ENCODE measurements around the gene FGF4. TPM values are rescaled to one million over a fixed set of nuclear protein-coding genes. Genes with fewer than 3 reads are reported as not detected.

The FGF4 gene
- total RNA-seq, 1 experiment from 2014 or later, result not detected

DNA sequence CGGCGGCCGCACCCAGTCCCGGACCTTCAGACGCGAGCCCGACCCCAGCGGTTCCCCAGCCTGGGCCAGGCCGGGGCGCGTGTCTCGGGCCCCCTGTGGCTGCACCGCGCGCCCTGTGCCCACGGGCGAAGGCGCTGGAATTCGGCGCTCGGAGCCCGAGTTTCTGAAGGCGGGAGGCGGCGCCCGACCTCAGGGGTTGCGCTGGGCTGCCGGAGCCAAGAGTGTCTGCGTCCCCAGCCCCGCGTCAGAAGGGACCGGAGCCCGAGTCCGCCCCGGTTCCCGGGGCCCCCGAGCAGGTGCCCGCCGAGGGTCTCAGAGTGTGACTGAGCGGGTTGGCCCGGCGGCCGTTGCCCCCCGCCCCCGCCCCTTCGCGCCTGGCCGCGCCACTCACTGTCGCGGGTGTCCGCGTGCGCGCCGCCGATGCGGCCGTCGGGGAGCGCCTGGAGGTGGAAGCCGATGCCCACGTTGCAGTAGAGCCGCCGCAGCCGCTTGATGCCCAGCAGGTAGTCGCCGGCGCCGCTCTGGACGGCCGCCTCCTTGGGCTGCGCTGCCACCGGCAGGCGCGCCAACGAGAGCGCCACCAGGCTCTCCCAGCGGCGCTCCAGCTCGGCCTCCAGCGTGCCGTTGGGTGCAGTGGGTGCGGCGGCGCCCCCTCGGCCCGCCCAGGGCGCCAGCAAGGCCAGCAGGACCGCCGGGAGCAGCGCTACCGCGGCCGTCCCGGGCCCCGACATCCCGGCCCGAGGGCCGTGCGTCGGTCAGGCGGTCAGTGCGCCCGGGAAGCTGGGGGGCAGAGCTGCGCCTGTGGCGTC is 583 bp downstream of the FGF4 start:
- H3K9ac ChIP-seq (ENCODE audit: low read length), result no peak overlapping the region
- RAD21 ChIA-PET (ENCODE audit: low non-redundant PET in 1 of 2, low total read pairs in 2 of 2, uncharacterized antibody in 2 of 2, unreplicated experiment in 2 of 2), result no interaction called here
- POLR2A ChIA-PET, result no interaction called here
- CTCF ChIA-PET, result no interaction called here
- ATAC-seq (no peak), DNase-seq (ENCODE audit: low read depth, low spot score) (no peak)
- intact Hi-C loops (cut with micrococcal nuclease), result no loop called here
- no peaks in the 10 kb centered on the region for H3K9me3 ChIP-seq (ENCODE audit: control insufficient read depth in 1 of 2, insufficient read depth in 1 of 2, low read depth in 1 of 2, low read length in 2 of 2)
- no peaks in the 10 kb centered on the region for H3K27me3 ChIP-seq (ENCODE audit: insufficient read depth, low read length)
- H3K36me3 ChIP-seq (ENCODE audit: control insufficient read depth in 1 of 2, insufficient read depth in 2 of 2, low read length in 2 of 2), result no peaks in the 10 kb centered on the region
- no peak overlapping the region for H2AFZ ChIP-seq (ENCODE audit: low read depth, low read length, poor library complexity, severe bottlenecking)
- no TSS peak for BruUV-seq (replicated peaks)
- no peaks in the 10 kb centered on the region for H3K9me2 ChIP-seq (ENCODE audit: insufficient read depth)
- H3K79me2 ChIP-seq (ENCODE audit: insufficient read depth, low read length), result no peaks in the 10 kb centered on the region
- no peak overlapping the region for H3K27ac ChIP-seq (ENCODE audit: low read depth, low read length)
- H4K20me1 ChIP-seq (ENCODE audit: insufficient read depth), result no peaks in the 10 kb centered on the region
- TF ChIP-seq, protein P1, sequence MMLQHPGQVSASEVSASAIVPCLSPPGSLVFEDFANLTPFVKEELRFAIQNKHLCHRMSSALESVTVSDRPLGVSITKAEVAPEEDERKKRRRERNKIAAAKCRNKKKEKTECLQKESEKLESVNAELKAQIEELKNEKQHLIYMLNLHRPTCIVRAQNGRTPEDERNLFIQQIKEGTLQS (IDR thresholded peaks at IDR 0.05), result no peak
- TF ChIP-seq SP1 (IDR thresholded peaks at IDR 0.05; ENCODE audit: low read depth) (no peak), RAD21 (IDR thresholded peaks at IDR 0.05; ENCODE audit: low read depth) (no peak), POLR2A (IDR thresholded peaks at IDR 0.05; ENCODE audit: borderline replicate concordance, extremely low read depth, insufficient read depth, insufficient read length) (no peak), TCF7L2 (IDR thresholded peaks at IDR 0.05; ENCODE audit: borderline replicate concordance, extremely low read depth, insufficient read depth, insufficient read length) (no peak), CEBPB (IDR thresholded peaks at IDR 0.05; ENCODE audit: low read depth) (no peak), FOSL1 (IDR thresholded peaks at IDR 0.05; ENCODE audit: low read depth) (no peak), POLR2AphosphoS5 (IDR thresholded peaks at IDR 0.05; ENCODE audit: low read depth, low read length) (no peak), YY1 (IDR thresholded peaks at IDR 0.05; ENCODE audit: extremely low read depth, insufficient replicate concordance, low read depth, low read length) (no peak), JUND (IDR thresholded peaks at IDR 0.05) (no peak), CBX3 (IDR thresholded peaks at IDR 0.05; ENCODE audit: low read depth) (no peak)
- TF ChIP-seq, protein P2, sequence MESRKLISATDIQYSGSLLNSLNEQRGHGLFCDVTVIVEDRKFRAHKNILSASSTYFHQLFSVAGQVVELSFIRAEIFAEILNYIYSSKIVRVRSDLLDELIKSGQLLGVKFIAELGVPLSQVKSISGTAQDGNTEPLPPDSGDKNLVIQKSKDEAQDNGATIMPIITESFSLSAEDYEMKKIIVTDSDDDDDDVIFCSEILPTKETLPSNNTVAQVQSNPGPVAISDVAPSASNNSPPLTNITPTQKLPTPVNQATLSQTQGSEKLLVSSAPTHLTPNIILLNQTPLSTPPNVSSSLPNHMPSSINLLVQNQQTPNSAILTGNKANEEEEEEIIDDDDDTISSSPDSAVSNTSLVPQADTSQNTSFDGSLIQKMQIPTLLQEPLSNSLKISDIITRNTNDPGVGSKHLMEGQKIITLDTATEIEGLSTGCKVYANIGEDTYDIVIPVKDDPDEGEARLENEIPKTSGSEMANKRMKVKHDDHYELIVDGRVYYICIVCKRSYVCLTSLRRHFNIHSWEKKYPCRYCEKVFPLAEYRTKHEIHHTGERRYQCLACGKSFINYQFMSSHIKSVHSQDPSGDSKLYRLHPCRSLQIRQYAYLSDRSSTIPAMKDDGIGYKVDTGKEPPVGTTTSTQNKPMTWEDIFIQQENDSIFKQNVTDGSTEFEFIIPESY (IDR thresholded peaks at IDR 0.05; ENCODE audit: extremely low read depth, insufficient replicate concordance, low read length), result no peak
- TF ChIP-seq, protein P3, sequence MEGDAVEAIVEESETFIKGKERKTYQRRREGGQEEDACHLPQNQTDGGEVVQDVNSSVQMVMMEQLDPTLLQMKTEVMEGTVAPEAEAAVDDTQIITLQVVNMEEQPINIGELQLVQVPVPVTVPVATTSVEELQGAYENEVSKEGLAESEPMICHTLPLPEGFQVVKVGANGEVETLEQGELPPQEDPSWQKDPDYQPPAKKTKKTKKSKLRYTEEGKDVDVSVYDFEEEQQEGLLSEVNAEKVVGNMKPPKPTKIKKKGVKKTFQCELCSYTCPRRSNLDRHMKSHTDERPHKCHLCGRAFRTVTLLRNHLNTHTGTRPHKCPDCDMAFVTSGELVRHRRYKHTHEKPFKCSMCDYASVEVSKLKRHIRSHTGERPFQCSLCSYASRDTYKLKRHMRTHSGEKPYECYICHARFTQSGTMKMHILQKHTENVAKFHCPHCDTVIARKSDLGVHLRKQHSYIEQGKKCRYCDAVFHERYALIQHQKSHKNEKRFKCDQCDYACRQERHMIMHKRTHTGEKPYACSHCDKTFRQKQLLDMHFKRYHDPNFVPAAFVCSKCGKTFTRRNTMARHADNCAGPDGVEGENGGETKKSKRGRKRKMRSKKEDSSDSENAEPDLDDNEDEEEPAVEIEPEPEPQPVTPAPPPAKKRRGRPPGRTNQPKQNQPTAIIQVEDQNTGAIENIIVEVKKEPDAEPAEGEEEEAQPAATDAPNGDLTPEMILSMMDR (IDR thresholded peaks at IDR 0.05 in 2 of 3, conservative IDR thresholded peaks at IDR 0.05 in 1 of 3; ENCODE audit: borderline replicate concordance in 1 of 3, insufficient read depth in 1 of 3, low read depth in 2 of 3, low read length in 2 of 3), result no peak
- TF ChIP-seq, protein P4, sequence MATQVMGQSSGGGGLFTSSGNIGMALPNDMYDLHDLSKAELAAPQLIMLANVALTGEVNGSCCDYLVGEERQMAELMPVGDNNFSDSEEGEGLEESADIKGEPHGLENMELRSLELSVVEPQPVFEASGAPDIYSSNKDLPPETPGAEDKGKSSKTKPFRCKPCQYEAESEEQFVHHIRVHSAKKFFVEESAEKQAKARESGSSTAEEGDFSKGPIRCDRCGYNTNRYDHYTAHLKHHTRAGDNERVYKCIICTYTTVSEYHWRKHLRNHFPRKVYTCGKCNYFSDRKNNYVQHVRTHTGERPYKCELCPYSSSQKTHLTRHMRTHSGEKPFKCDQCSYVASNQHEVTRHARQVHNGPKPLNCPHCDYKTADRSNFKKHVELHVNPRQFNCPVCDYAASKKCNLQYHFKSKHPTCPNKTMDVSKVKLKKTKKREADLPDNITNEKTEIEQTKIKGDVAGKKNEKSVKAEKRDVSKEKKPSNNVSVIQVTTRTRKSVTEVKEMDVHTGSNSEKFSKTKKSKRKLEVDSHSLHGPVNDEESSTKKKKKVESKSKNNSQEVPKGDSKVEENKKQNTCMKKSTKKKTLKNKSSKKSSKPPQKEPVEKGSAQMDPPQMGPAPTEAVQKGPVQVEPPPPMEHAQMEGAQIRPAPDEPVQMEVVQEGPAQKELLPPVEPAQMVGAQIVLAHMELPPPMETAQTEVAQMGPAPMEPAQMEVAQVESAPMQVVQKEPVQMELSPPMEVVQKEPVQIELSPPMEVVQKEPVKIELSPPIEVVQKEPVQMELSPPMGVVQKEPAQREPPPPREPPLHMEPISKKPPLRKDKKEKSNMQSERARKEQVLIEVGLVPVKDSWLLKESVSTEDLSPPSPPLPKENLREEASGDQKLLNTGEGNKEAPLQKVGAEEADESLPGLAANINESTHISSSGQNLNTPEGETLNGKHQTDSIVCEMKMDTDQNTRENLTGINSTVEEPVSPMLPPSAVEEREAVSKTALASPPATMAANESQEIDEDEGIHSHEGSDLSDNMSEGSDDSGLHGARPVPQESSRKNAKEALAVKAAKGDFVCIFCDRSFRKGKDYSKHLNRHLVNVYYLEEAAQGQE (IDR thresholded peaks at IDR 0.05; ENCODE audit: low read depth), result no peak
- H3K4me1 ChIP-seq (ENCODE audit: control insufficient read depth in 1 of 2, insufficient read depth in 2 of 2, low read length in 2 of 2), result no peaks in the 10 kb centered on the region
- H3K4me3 ChIP-seq (replicated peaks in 1 of 2; ENCODE audit: low read depth in 1 of 2, low read length in 2 of 2), result no peak overlapping the region
- H3K4me2 ChIP-seq (ENCODE audit: low read length), result no peak overlapping the region

All from HCT116 (cell line).